GM19035 (cell line): ENCODE data around the gene RIPK4.
"Not testable (repeated sequence)": the region's sequence is repeated elsewhere in the genome, so short reads cannot be mapped to it uniquely, and the experiment has no call there.

Experiments used
- ATAC-seq: cut with Tn5 transposase; IDR thresholded peaks from one replicate; pipeline ENCODE4 v1.9.1; 2021; ENCODE audit not compliant: unreplicated experiment

Gene RIPK4

GRCh38 chr21:41796476-41797080 lies 29.7 kb upstream of the RIPK4 start:
- ATAC-seq = no peak

- ATAC-seq = no peak
These were observed 28.9 kb upstream of the RIPK4 start for GRCh38 chr21:41795726-41796125.

GRCh38 chr21:41794600-41794999 lies 27.7 kb upstream of the RIPK4 start:
- no peak for ATAC-seq

- ATAC-seq = no peak
These were observed 25.9 kb upstream of the RIPK4 start for GRCh38 chr21:41792711-41793110.

- no peak for ATAC-seq
These were observed 19.7 kb upstream of the RIPK4 start for GRCh38 chr21:41786509-41786987.

- ATAC-seq = not testable (repeated sequence)
These were observed 18.4 kb upstream of the RIPK4 start for GRCh38 chr21:41785262-41785661.

GRCh38 chr21:41784456-41785102 lies 17.7 kb upstream of the RIPK4 start:
- no peak for ATAC-seq

- no peak for ATAC-seq
These were observed 16.8 kb upstream of the RIPK4 start for GRCh38 chr21:41783476-41784180.

GRCh38 chr21:41781050-41781410 lies 14.2 kb upstream of the RIPK4 start:
- no peak for ATAC-seq

GRCh38 chr21:41780337-41781049 lies 13.6 kb upstream of the RIPK4 start:
- no peak for ATAC-seq

- no peak for ATAC-seq
These were observed 12.8 kb upstream of the RIPK4 start for GRCh38 chr21:41779659-41780058.

GRCh38 chr21:41778930-41779600 lies 12.2 kb upstream of the RIPK4 start:
- no peak for ATAC-seq

GRCh38 chr21:41777951-41778815 lies 11.3 kb upstream of the RIPK4 start:
- ATAC-seq = no peak

- no peak for ATAC-seq
These were observed 9.9 kb upstream of the RIPK4 start for GRCh38 chr21:41776778-41777177.

GRCh38 chr21:41775149-41775472 lies 8.3 kb upstream of the RIPK4 start:
- ATAC-seq = no peak

GRCh38 chr21:41774467-41775148 lies 7.8 kb upstream of the RIPK4 start:
- ATAC-seq = no peak

GRCh38 chr21:41772351-41773080 lies 5.7 kb upstream of the RIPK4 start:
- ATAC-seq = no peak

- ATAC-seq = no peak
These were observed 4.7 kb upstream of the RIPK4 start for GRCh38 chr21:41771625-41771945.
